Body of pancreas (tissue), 4 donors: ENCODE results near the gene MRGPRD.

Experiments
- POLR2A ChIP-seq, 3 donors: fragments of 450-650 bp; IDR thresholded peaks; one replicate each; pipeline ENCODE4 v1.6.1; 2016; ENCODE audit warnings: antibody characterized with exemption in 3 of 3, mild to moderate bottlenecking in 2 of 3
- TF ChIP-seq, protein P1 (sequence below), 7 experiments: fragments of 450-650 bp in 4 of 7; fragments of 200-600 bp in 3 of 7; sonication (generic) in 3 of 7; IDR thresholded peaks; one replicate each; pipeline ENCODE4 v1.5.1; 2016 to 2019; ENCODE audit warnings: antibody characterized with exemption in 7 of 7

DNA sequence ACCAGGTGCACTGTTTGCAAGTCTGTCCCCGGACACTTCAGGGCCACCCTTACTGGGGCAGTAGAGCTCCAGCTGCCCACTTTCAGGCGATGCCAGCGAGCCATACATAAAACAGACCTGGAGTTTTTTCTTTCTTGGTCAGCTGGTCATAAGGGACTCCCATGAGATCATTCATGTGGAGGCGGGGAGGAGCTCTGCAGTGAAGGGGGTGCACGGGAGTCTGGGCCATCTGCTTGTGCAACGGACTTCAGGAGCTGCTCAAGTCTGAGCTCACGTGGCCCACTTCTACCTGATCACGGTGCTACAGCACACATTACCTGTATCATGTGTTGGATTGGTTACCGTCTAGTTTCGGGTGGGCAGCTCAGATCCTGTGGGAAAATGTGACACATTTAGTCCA is 41.5 kb upstream of the MRGPRD start:
- TF ChIP-seq, protein P1, sequence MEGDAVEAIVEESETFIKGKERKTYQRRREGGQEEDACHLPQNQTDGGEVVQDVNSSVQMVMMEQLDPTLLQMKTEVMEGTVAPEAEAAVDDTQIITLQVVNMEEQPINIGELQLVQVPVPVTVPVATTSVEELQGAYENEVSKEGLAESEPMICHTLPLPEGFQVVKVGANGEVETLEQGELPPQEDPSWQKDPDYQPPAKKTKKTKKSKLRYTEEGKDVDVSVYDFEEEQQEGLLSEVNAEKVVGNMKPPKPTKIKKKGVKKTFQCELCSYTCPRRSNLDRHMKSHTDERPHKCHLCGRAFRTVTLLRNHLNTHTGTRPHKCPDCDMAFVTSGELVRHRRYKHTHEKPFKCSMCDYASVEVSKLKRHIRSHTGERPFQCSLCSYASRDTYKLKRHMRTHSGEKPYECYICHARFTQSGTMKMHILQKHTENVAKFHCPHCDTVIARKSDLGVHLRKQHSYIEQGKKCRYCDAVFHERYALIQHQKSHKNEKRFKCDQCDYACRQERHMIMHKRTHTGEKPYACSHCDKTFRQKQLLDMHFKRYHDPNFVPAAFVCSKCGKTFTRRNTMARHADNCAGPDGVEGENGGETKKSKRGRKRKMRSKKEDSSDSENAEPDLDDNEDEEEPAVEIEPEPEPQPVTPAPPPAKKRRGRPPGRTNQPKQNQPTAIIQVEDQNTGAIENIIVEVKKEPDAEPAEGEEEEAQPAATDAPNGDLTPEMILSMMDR (IDR thresholded peaks at IDR 0.05): no peak
- no peak for TF ChIP-seq POLR2A (IDR thresholded peaks at IDR 0.05)
